GM15510 (cell line): Measurements from ENCODE around the gene PSMA7.

ENCODE experiments used
- POLR2A ChIP-seq: IDR thresholded peaks from 3 replicates; pipeline ENCODE4 v1.6.1; 2011; ENCODE audit warnings: borderline replicate concordance; ENCODE audit not compliant: insufficient read length; ENCODE audit errors: extremely low read depth

The PSMA7 gene

GRCh38 chr20:62163986-62164762 is 21.0 kb upstream of the PSMA7 start:
- no peak for TF ChIP-seq POLR2A

GRCh38 chr20:62163485-62163865 is 20.3 kb upstream of the PSMA7 start:
- TF ChIP-seq POLR2A = no peak

- TF ChIP-seq POLR2A = no peak
Measured at GRCh38 chr20:62162765-62163484, 19.7 kb upstream of the PSMA7 start.

- TF ChIP-seq POLR2A = no peak
Measured at GRCh38 chr20:62161347-62161746, 18.2 kb upstream of the PSMA7 start.

- no peak for TF ChIP-seq POLR2A
Measured at GRCh38 chr20:62160876-62161275, 17.7 kb upstream of the PSMA7 start.

- no peak for TF ChIP-seq POLR2A
Measured at GRCh38 chr20:62160253-62160652, 17.1 kb upstream of the PSMA7 start.

- TF ChIP-seq POLR2A = no peak
Measured at GRCh38 chr20:62159839-62160238, 16.6 kb upstream of the PSMA7 start.

- TF ChIP-seq POLR2A = no peak
Measured at GRCh38 chr20:62159052-62159451, 15.9 kb upstream of the PSMA7 start.

- TF ChIP-seq POLR2A = no peak
Measured at GRCh38 chr20:62158541-62158940, 15.3 kb upstream of the PSMA7 start.

- TF ChIP-seq POLR2A = no peak
Measured at GRCh38 chr20:62158088-62158400, 14.8 kb upstream of the PSMA7 start.

GRCh38 chr20:62157387-62158087 is 14.3 kb upstream of the PSMA7 start:
- TF ChIP-seq POLR2A = no peak

GRCh38 chr20:62156592-62157386 is 13.6 kb upstream of the PSMA7 start:
- TF ChIP-seq POLR2A = no peak

GRCh38 chr20:62156254-62156556 is 13.0 kb upstream of the PSMA7 start:
- TF ChIP-seq POLR2A = no peak

- TF ChIP-seq POLR2A = no peak
Measured at GRCh38 chr20:62155428-62156253, 12.4 kb upstream of the PSMA7 start.
